CMK (cell line): ENCODE measurements around the gene NME2.
A peak's percentile ranks its signal among the peaks of the same experiment; 100 is the strongest.

Source experiments
- DNase-seq: peaks from one replicate; pipeline ENCODE4 v3.0.0-alpha.2; 2010; ENCODE audit warnings: low read depth

The NME2 gene

GRCh38 chr17:51203838-51204237 is 37.6 kb downstream of the NME2 start:
- DNase-seq = no peak

- DNase-seq = peak; percentile 32
Measured at GRCh38 chr17:51214920-51215319, 48.7 kb downstream of the NME2 start.

- no peak for DNase-seq
Measured at GRCh38 chr17:51217946-51218345, 51.7 kb downstream of the NME2 start.

- no peak for DNase-seq
Measured at GRCh38 chr17:51221322-51221721, 55.1 kb downstream of the NME2 start.
